Measurements from ENCODE around the gene MYO1B. TPM values are rescaled to one million over a fixed set of nuclear protein-coding genes. Genes with fewer than 3 reads are reported as not detected.

MYO1B gene
- total and polyA plus RNA-seq, 2 experiments from 2014 or later, result 26.4 to 70.6 TPM

GRCh38 chr2:191274413-191274815, 29.2 kb downstream of the MYO1B start (continued):
- no peak for TF ChIP-seq ETS1 (IDR thresholded peaks at IDR 0.05)

GRCh38 chr2:191276792-191277465, 31.7 kb downstream of the MYO1B start:
- Mint-ChIP-seq H3K36me3 (ENCODE audit: low read depth) (peaks cover 15% of the 10 kb centered on the region), H3K27ac (no peak overlapping the region), H3K9me3 (no peaks in the 10 kb centered on the region), H3K4me1 (peaks cover 64% of the 10 kb centered on the region), H3K27me3 (ENCODE audit: insufficient read depth, low read depth, poor library complexity) (peaks cover 3% of the 10 kb centered on the region), H3K4me3 (no peak overlapping the region)
- peaks cover 32% of the 10 kb centered on the region; the same call in 1 of the 2 replicates for H4K20me1 ChIP-seq (replicated peaks; ENCODE audit: insufficient read depth)
- no peaks in the 10 kb centered on the region for H3K36me3 ChIP-seq (ENCODE audit: insufficient read depth)
- no peak overlapping the region for H3K4me2 ChIP-seq
- DNase-seq (ENCODE audit: low spot score) (no peak), ATAC-seq (no peak)
- H3K4me3 ChIP-seq, result no peak overlapping the region
- H2AFZ ChIP-seq, result no peak overlapping the region
- H3K9me2 ChIP-seq (ENCODE audit: insufficient read depth), result no peaks in the 10 kb centered on the region
- no peaks in the 10 kb centered on the region for H3F3A ChIP-seq (replicated peaks; ENCODE audit: low read depth)
- H3K79me2 ChIP-seq (replicated peaks; ENCODE audit: insufficient read depth), result peaks cover 81% of the 10 kb centered on the region
- H3K27ac ChIP-seq (ENCODE audit: low read depth), result no peak overlapping the region
- peaks cover 22% of the 10 kb centered on the region for H3K4me1 ChIP-seq (ENCODE audit: insufficient read depth)
- H3K27me3 ChIP-seq (ENCODE audit: insufficient read depth), result no peaks in the 10 kb centered on the region
- TF ChIP-seq ZNF331 (CRISPR knock-in tag; IDR thresholded peaks at IDR 0.05; ENCODE audit: low read depth), result no peak
- TF ChIP-seq EZH2phosphoT487 (IDR thresholded peaks at IDR 0.05; ENCODE audit: unreplicated experiment), result no peak
- TF ChIP-seq POLR2AphosphoS5 (IDR thresholded peaks at IDR 0.05; ENCODE audit: low read depth), result no peak
- no peak for TF ChIP-seq REST (IDR thresholded peaks at IDR 0.05; ENCODE audit: unreplicated experiment)
- TF ChIP-seq NANOG (IDR thresholded peaks at IDR 0.05; ENCODE audit: borderline replicate concordance), result no peak
- no peak for TF ChIP-seq ZNF114 (CRISPR knock-in tag; IDR thresholded peaks at IDR 0.05)
- TF ChIP-seq ZNF462 (CRISPR knock-in tag; IDR thresholded peaks at IDR 0.05), result no peak
- TF ChIP-seq ETS1 (IDR thresholded peaks at IDR 0.05), result no peak
- TF ChIP-seq CREB1 (CRISPR knock-in tag; IDR thresholded peaks at IDR 0.05; ENCODE audit: low read depth), result no peak
- TF ChIP-seq JUNB (IDR thresholded peaks at IDR 0.05; ENCODE audit: unreplicated experiment), result no peak
- TF ChIP-seq CTCF (conservative IDR thresholded peaks at IDR 0.05; ENCODE audit: low read depth in 2 of 2), result no peak
